CD14-positive monocyte (primary cell): ENCODE results near the gene CGNL1. TPM values are rescaled to one million over a fixed set of nuclear protein-coding genes. Genes with fewer than 3 reads are reported as not detected.

Experiments
- DNase-seq, 3 donors: peaks; one replicate each; pipeline ENCODE4 v3.0.0-alpha.2; 2011 to 2022
- H2AFZ ChIP-seq: 2 replicates; pipeline ENCODE4 v1.6.0; 2012; ENCODE audit warnings: mild to moderate bottlenecking, low read depth, low read length, inconsistent platforms; ENCODE audit not compliant: insufficient read depth, poor library complexity, severe bottlenecking
- H3K27ac ChIP-seq, 2 donors: 1 replicate in 1 of 2; 2 replicates in 1 of 2; pipeline ENCODE4 v1.5.1; 2012 to 2013; ENCODE audit warnings: low read length in 2 of 2, control low read depth in 1 of 2, inconsistent platforms in 1 of 2, low read depth in 1 of 2, mild to moderate bottlenecking in 1 of 2
- H3K27me3 ChIP-seq, 2 donors: one replicate each; pipeline versions ENCODE4 v1.6.0 to v1.6.1; 2011 to 2013; ENCODE audit warnings: low read length in 2 of 2; ENCODE audit not compliant: control insufficient read depth in 2 of 2, insufficient read depth in 2 of 2
- H3K36me3 ChIP-seq, 2 donors: replicated peaks in 1 of 2; 1 replicate in 1 of 2; 2 replicates in 1 of 2; pipeline versions ENCODE4 v1.5.1 to v1.6.1; 2012 to 2013; ENCODE audit warnings: low read length in 2 of 2, control low read depth in 1 of 2, inconsistent platforms in 1 of 2, mild to moderate bottlenecking in 1 of 2; ENCODE audit not compliant: insufficient read depth in 2 of 2, control insufficient read depth in 1 of 2
- H3K4me1 ChIP-seq, 2 donors: 1 replicate in 1 of 2; 2 replicates in 1 of 2; pipeline versions ENCODE4 v1.5.1 to v1.6.1; 2012 to 2013; ENCODE audit warnings: low read length in 2 of 2, control low read depth in 1 of 2, inconsistent platforms in 1 of 2, mild to moderate bottlenecking in 1 of 2, moderate library complexity in 1 of 2; ENCODE audit not compliant: insufficient read depth in 2 of 2, control insufficient read depth in 1 of 2
- H3K4me2 ChIP-seq: replicated peaks from 2 replicates; pipeline ENCODE3; 2012; ENCODE audit warnings: low read length, moderate library complexity, mild to moderate bottlenecking; ENCODE audit not compliant: poor library complexity, severe bottlenecking; ENCODE audit errors: extremely low read depth
- H3K4me3 ChIP-seq, 3 experiments: fragments of 200-600 bp in 1 of 3; sonication (generic) in 1 of 3; replicated peaks in 1 of 3; 1 replicate in 2 of 3; 2 replicates in 1 of 3; pipeline ENCODE4 v1.5.1; 2011 to 2013; ENCODE audit warnings: low read length in 3 of 3, mild to moderate bottlenecking in 3 of 3, control low read depth in 2 of 3, low read depth in 2 of 3, inconsistent platforms in 1 of 3, moderate library complexity in 1 of 3
- H3K79me2 ChIP-seq: 2 replicates; pipeline ENCODE4 v1.6.0; 2012; ENCODE audit warnings: mild to moderate bottlenecking, control low read depth, inconsistent platforms, low read length, moderate library complexity; ENCODE audit not compliant: insufficient read depth
- H3K9ac ChIP-seq: 2 replicates; pipeline ENCODE4 v1.6.0; 2017; ENCODE audit warnings: low read length, mild to moderate bottlenecking; ENCODE audit not compliant: insufficient read depth, poor library complexity, severe bottlenecking
- H3K9me3 ChIP-seq, 2 donors: replicated peaks in 1 of 2; 1 replicate in 1 of 2; 2 replicates in 1 of 2; pipeline versions ENCODE4 v1.5.1 to v1.6.1; 2012 to 2013; ENCODE audit warnings: low read length in 2 of 2, control low read depth in 1 of 2; ENCODE audit not compliant: control insufficient read depth in 1 of 2, insufficient read depth in 1 of 2
- H4K20me1 ChIP-seq: 2 replicates; pipeline ENCODE4 v1.6.0; 2012; ENCODE audit warnings: mild to moderate bottlenecking, low read length, control low read depth, moderate library complexity; ENCODE audit not compliant: insufficient read depth
- H3K27ac Mint-ChIP-seq, 7 donors: one replicate each; pipeline ENCODE4 v1.8.0; 2020; ENCODE audit warnings: mild to moderate bottlenecking in 7 of 7, mixed read lengths in 7 of 7, moderate library complexity in 6 of 7, inconsistent platforms in 2 of 7
- H3K27me3 Mint-ChIP-seq, 3 donors: one replicate each; pipeline ENCODE4 v1.8.0; 2021 to 2022; ENCODE audit warnings: low read depth in 3 of 3, mild to moderate bottlenecking in 3 of 3, mixed read lengths in 3 of 3, moderate library complexity in 3 of 3, inconsistent platforms in 1 of 3
- H3K36me3 Mint-ChIP-seq, 2 donors: one replicate each; pipeline ENCODE4 v1.8.0; 2020; ENCODE audit warnings: mixed read lengths in 2 of 2, inconsistent platforms in 1 of 2, mild to moderate bottlenecking in 1 of 2
- H3K4me1 Mint-ChIP-seq: one replicate; pipeline ENCODE4 v1.8.0; 2020; ENCODE audit warnings: mild to moderate bottlenecking, mixed read lengths
- H3K4me3 Mint-ChIP-seq, 2 donors: one replicate each; pipeline ENCODE4 v1.8.0; 2020; ENCODE audit warnings: mild to moderate bottlenecking in 2 of 2, mixed read lengths in 2 of 2, moderate library complexity in 1 of 2
- H3K9me3 Mint-ChIP-seq, 7 donors: one replicate each; pipeline ENCODE4 v1.8.0; 2020 to 2022; ENCODE audit warnings: mixed read lengths in 7 of 7, mild to moderate bottlenecking in 6 of 7, moderate library complexity in 6 of 7, inconsistent platforms in 2 of 7
- WGBS: methylation state at CpG from one replicate; pipeline ENCODE4 v1.1.5; 2013; ENCODE audit warnings: missing lambda C conversion rate; ENCODE audit not compliant: insufficient coverage; 5-methylcytosine and 5-hydroxymethylcytosine counted together
- intact Hi-C, 2 donors: fragments of 100-400 bp; cut with micrococcal nuclease; formaldehyde crosslinking; loops; one replicate each; pipeline versions ENCODE4 v1.15.0 to v1.15.1; 2023
- polyA plus RNA-seq, 3 donors: library from polyadenylated mRNA; depleted of rRNA in 1 of 3; unstranded in 2 of 3; stranded (reverse) in 1 of 3; fragments of 300-500 nt in 2 of 3; fragments of >200 nt in 1 of 3; fragmentation: Illumina TruSeq in 2 of 3; gene quantifications; 1 replicate in 2 of 3; 2 replicates in 1 of 3; pipeline ENCODE4 v1.2.3, GENCODE V29; 2012 to 2021
- TF ChIP-seq, protein P1 (sequence below): fragments of 200-600 bp; IDR thresholded peaks from one replicate; pipeline ENCODE4 v1.8.0; 2022; ENCODE audit warnings: antibody characterized with exemption, mild to moderate bottlenecking

The CGNL1 gene
- polyA plus RNA-seq, 3 donors, result not detected

DNA sequence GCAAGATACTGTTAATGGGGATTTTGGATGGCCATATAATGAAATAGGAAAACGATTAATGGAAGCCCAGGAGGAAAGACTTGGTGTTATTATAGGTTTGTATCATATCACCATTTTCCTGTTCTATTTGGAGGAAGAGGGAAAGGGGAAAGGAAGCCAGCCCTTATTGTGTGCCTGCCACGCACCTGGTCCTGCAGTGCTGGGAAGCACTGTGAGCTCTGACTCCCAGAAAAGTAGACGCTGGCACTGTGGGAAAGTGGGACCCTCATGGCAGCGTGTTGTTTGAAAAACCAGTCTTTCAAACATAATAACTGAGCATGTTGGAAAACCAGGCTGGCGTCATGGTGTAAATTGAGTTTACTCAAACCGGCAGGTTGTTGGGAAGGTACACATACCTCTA is 22.0 kb downstream of the CGNL1 start:
- no peak for DNase-seq
- H3K4me3 ChIP-seq, result no peak overlapping the region
- Mint-ChIP-seq H3K27ac (no peak overlapping the region), H3K27me3 (peaks cover 0 to 5% (median 0%) of the 10 kb centered on the region in 3 donors), H3K36me3 (no peaks in the 10 kb centered on the region), H3K9me3 (peaks cover 0 to 8% (median 0%) of the 10 kb centered on the region in 7 donors), H3K4me3 (no peak overlapping the region), H3K4me1 (no peaks in the 10 kb centered on the region)
- H3K4me2 ChIP-seq, result no peak overlapping the region
- TF ChIP-seq, protein P1, sequence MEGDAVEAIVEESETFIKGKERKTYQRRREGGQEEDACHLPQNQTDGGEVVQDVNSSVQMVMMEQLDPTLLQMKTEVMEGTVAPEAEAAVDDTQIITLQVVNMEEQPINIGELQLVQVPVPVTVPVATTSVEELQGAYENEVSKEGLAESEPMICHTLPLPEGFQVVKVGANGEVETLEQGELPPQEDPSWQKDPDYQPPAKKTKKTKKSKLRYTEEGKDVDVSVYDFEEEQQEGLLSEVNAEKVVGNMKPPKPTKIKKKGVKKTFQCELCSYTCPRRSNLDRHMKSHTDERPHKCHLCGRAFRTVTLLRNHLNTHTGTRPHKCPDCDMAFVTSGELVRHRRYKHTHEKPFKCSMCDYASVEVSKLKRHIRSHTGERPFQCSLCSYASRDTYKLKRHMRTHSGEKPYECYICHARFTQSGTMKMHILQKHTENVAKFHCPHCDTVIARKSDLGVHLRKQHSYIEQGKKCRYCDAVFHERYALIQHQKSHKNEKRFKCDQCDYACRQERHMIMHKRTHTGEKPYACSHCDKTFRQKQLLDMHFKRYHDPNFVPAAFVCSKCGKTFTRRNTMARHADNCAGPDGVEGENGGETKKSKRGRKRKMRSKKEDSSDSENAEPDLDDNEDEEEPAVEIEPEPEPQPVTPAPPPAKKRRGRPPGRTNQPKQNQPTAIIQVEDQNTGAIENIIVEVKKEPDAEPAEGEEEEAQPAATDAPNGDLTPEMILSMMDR, result no peak
- WGBS, result no CpG with 5 or more reads among the region's 6 CpGs
- H3K9ac ChIP-seq, result no peak overlapping the region
- no peaks in the 10 kb centered on the region for H3K36me3 ChIP-seq
- H3K79me2 ChIP-seq, result no peaks in the 10 kb centered on the region
- intact Hi-C loops, result no loop called here
- H3K9me3 ChIP-seq, result no peaks in the 10 kb centered on the region
- no peak overlapping the region for H2AFZ ChIP-seq
- no peaks in the 10 kb centered on the region for H3K4me1 ChIP-seq
- no peaks in the 10 kb centered on the region for H3K27me3 ChIP-seq
- H3K27ac ChIP-seq, result no peak overlapping the region
- H4K20me1 ChIP-seq, result no peaks in the 10 kb centered on the region

DNA sequence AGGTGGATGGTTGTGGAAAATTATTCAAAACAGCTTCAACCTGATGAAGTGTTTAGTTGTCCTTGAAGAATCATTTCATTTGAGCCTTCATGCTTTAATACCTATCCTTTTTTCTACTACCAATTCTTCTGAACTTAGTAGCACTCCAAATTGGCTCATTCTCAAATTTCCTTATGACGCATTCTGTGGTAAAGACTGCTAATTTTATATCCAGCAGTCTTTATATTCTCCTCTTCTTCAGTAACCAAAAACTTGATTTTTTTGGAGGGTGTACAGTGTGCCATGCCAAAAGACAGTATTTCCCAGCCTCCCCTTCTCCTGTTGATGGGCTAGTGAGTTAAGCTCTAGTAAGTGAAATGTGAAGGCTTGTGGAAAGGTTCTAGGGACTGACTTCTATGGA is 25.2 kb downstream of the CGNL1 start:
- no peak overlapping the region for H3K9ac ChIP-seq
- no peaks in the 10 kb centered on the region for H3K9me3 ChIP-seq
- Mint-ChIP-seq H3K4me1 (peaks cover 3% of the 10 kb centered on the region), H3K9me3 (peaks cover 0 to 8% (median 0%) of the 10 kb centered on the region in 7 donors), H3K4me3 (no peak overlapping the region), H3K27ac (no peak overlapping the region), H3K36me3 (no peaks in the 10 kb centered on the region), H3K27me3 (peaks cover 0 to 5% (median 0%) of the 10 kb centered on the region in 3 donors)
- TF ChIP-seq, protein P1, result no peak
- no peak overlapping the region for H3K4me3 ChIP-seq
- no peaks in the 10 kb centered on the region for H3K27me3 ChIP-seq
- intact Hi-C loops, result no loop called here
- WGBS, result no CpG with 5 or more reads among the region's 1 CpG
- no peaks in the 10 kb centered on the region for H3K36me3 ChIP-seq
- H3K27ac ChIP-seq, result no peak overlapping the region
- no peak overlapping the region for H3K4me2 ChIP-seq
- H4K20me1 ChIP-seq, result no peaks in the 10 kb centered on the region
- H3K79me2 ChIP-seq, result no peaks in the 10 kb centered on the region
- no peak overlapping the region for H2AFZ ChIP-seq
- no peaks in the 10 kb centered on the region for H3K4me1 ChIP-seq
- no peak for DNase-seq
